ENCODE measurements around the gene HOXD10.

HOXD10 gene

GRCh38 chr2:176123411-176124109, 7.0 kb downstream of the HOXD10 start:
- no peak for DNase-seq

DNA sequence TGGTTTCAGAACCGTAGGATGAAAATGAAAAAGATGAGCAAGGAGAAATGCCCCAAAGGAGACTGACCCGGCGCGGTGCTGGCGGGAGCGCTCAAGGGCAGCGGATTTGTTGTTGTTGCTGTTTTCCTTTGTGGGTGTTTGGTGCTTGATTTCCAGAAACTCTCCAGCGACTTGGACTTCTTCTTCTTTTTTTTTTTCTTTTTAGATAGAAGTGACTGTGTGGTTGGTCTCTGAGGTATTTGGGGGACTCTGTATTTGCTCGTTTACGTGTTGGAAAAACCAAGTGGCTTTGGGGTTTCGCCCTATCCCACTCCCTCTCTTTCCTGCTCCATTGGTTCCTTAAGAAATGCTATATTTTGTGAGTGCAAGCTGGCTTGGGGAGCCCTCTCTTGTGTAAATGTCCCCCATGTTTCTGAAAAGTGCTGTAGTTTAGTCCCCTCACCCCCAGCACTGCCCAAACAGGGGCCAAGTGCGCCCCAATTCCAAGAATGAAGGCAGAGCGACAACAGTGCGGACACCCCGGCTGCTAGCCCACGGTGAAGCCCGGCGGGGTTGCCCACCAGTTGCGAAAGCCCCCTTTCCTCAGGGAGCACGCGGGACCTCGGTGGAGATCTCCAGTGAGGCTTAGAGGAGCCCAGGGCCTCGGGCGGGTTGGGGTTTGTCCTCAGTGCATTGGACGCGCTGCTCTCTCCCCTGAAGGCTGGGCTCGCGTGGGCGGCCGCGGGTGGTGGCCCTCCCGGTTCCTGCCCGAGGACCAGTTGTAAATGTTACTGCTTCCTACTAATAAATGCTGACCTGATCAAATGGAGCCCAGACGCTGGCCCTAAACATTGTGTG, 7.8 kb downstream of the HOXD10 start:
- DNase-seq = no peak

GRCh38 chr2:176124947-176125771, 8.6 kb downstream of the HOXD10 start:
- no peak for DNase-seq

DNA sequence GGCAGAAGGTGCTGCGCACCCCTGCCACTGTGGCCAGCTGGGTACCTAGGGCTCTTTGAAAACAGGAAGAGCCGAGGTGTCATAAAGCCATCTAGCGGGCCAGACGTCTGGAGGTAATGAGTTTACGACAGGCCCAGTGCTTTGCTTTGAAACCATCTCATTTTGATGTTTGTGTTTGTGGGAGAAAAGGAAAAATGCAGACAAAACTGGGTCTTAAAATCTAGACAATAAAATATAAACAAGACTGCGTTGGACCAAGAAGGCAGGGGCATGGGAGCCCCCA, 9.1 kb downstream of the HOXD10 start:
- DNase-seq = no peak

GRCh38 chr2:176126929-176127773, 10.6 kb downstream of the HOXD10 start:
- DNase-seq = peak; percentile 78

GRCh38 chr2:176127774-176128072, 11.1 kb downstream of the HOXD10 start:
- no peak for DNase-seq

DNA sequence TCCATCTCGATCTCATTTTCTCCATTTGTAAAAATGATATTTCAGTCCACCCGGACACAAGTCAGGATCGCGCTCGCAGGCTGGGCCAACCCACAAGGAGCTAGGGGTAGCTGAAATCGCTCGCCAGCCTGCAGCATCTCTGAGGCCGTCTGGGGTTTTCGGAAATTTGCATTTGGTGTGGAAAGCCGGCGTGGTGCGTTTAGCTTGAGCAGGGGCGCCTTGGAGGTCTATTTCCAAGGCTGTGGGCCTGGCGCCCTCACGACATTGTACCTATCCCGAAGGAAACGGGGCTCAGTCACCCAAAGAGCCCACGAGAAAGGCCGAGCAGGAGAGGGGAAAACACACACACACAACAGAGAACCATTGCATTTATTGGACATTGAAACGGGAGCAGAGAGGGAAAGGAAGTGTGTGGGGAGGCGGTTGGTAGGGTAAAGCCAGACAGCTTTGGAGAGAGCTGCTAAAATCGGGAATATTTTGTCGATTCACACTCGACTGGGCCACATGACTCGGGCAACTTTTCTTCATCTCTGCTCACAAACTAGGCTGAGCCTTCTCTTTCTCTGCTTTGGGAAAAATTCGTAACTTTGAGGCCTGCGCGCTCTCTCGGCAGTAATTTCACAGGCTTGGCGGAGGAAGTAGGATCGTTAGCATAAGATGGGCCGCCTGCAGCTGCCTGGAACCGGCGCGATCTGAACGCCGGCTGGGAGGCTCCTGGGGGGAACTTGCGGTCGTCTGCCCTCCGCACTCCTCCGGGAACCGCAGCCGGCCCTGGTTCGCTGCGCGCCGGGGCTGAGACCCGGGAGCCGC, 11.8 kb downstream of the HOXD10 start:
- no peak for DNase-seq

- peak; percentile 42 for DNase-seq
These were observed 12.6 kb downstream of the HOXD10 start, which contains the start of gene HOXD8 for GRCh38 chr2:176128982-176129796. HOXD8 (plus strand) TSS chr2:176129705; CDS start chr2:176130367, 662 bp downstream.

- DNase-seq = no peak
These were observed 13.2 kb downstream of the HOXD10 start for GRCh38 chr2:176129813-176130146.

GRCh38 chr2:176130147-176130956, 13.8 kb downstream of the HOXD10 start:
- DNase-seq = peak; percentile 43

- no peak for DNase-seq
These were observed 14.6 kb downstream of the HOXD10 start for GRCh38 chr2:176130957-176131847.

DNA sequence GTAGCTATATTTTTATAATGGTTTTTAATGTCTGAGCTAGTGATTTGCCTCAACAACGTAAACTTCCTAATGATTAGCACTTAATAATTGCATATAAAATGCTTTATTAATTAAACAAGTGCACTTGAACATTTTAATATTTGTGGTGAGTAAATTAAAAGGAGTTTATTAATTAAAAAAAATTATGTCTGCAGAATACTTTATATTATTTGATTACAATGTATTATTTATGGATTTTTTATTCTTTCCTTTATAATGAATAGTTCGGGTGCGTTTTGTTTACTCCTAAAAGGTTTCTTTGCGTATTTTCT, 15.2 kb downstream of the HOXD10 start:
- DNase-seq = no peak

DNA sequence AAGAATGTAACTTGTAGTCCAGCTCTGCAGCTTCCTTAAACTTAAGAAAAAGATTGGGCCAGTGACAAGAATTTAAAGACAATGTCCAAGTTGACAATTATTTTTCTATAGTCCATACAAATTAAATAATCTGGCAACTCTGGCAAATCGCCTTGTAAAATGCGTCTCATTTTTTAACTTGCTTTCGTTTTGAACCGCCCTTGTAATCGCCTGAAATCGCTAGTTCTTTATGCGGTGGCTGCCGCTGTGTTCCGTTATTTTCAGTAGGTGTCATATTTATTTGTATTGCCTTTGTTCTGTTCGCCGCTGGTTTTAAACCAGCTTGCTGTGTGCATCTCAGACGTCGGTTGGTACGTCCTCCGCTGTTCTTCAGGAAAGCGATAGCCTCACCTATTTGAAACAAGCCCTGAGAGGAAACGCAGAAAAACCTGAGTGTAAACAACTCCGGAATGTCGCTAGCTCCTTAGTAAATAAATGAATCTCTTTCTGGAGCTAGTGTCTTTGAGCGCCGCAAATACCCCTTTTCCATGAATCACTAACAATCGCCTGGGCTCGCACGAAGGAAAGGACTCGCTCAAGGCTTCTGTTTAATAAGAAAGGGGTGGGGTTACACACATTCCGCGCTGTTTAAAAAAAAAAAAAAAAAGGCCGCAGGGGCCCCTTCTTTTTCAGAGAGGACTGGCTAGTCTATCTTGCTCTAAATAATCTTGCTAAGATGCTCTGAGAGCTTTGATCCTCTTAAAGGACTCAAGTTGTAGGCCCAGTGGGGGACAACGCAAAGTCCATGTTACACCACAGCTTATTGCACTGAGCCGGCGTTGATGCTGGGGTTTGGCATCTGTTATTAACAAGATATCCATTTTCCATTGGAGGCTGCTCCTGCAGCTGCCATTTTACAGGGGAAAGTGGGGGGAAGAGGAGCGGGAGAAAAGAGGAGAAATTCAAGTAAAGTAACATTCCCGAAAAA, 15.9 kb downstream of the HOXD10 start:
- DNase-seq = no peak

- no peak for DNase-seq
These were observed 16.8 kb downstream of the HOXD10 start for GRCh38 chr2:176133389-176133788.

GRCh38 chr2:176134035-176134434, 17.5 kb downstream of the HOXD10 start:
- no peak for DNase-seq

- no peak for DNase-seq
These were observed 18.5 kb downstream of the HOXD10 start for GRCh38 chr2:176135035-176135440.

- peak; percentile 36 for DNase-seq
These were observed 20.0 kb downstream of the HOXD10 start for GRCh38 chr2:176136374-176137251.

All from hematopoietic multipotent progenitor cell treated with erythropoietin and hydrocortisone succinate and interleukin-3 and kit ligand, for 4 days (in vitro differentiated cells).